ENCODE data around the gene KCNJ18.

GRCh38 chr17:21677126-21677910, 15.0 kb upstream of the KCNJ18 start:
- TF ChIP-seq CTCF (IDR thresholded peaks at IDR 0.05; ENCODE audit: low read depth, low read length, poor library complexity, severe bottlenecking) (no peak), EZH2phosphoT487 (IDR thresholded peaks at IDR 0.05; ENCODE audit: borderline replicate concordance, low read length) (no peak)

All from DOHH2 (cell line).